CD4-positive, alpha-beta T cell treated with Interleukin-12 subunit alpha and Interleukin-12 subunit beta, for 1 hour (primary cell): ENCODE measurements around the gene KCNS3.
A peak's percentile ranks its signal among the peaks of the same experiment; 100 is the strongest.

ENCODE experiments used
- DNase-seq: peaks from one replicate; pipeline ENCODE4 v3.0.0-alpha.2; 2020

The KCNS3 gene, protein sequence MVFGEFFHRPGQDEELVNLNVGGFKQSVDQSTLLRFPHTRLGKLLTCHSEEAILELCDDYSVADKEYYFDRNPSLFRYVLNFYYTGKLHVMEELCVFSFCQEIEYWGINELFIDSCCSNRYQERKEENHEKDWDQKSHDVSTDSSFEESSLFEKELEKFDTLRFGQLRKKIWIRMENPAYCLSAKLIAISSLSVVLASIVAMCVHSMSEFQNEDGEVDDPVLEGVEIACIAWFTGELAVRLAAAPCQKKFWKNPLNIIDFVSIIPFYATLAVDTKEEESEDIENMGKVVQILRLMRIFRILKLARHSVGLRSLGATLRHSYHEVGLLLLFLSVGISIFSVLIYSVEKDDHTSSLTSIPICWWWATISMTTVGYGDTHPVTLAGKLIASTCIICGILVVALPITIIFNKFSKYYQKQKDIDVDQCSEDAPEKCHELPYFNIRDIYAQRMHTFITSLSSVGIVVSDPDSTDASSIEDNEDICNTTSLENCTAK

DNA sequence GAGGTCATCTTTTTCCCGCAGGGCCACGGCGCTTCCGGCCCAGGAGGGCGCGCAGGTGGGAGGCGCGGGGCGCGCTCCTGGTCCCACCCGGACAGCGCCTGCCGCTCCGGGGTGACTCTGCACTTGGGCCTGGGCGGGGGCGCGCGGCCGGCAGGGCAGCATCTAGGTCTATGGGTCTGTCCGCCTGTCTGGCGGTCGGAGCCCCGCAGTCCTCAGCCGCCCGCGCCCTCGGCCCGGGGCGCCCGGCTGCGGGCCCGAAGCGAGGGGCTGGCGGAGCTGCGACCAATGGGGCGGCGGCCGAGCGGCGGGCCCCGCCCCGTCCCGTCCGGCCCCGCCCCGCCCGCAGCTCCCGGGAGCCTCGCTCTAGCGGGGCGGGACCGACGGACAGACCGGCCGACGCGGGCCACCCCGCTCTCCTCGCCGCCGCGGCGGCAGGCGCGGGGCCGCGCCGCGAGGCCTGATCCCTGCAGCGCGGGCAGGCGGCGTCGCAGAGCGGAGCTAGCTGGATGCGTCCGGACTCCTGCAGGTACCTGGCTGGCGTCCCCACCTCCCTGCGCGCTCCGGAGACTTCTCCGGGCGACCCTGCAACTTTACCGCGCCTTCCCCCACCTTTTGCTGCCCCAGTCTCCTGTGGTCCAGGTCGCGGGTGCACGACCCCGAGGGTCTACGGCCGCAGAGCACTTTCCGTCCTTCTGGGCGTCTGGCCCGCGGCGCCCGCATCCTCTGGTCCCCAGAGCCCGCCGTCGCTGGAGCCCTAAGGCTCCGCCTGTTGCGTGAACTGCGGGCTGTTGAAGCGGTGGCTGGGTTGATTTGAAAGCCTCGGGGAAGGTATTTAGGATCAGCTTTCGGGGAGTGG lies at the start of gene KCNS3:
Gene KCNS3, plus strand, starts transcription at position 387 of the 856 bp plus-strand sequence. CDS start 52,342 bp downstream, outside the sequence.
- DNase-seq = no peak

DNA sequence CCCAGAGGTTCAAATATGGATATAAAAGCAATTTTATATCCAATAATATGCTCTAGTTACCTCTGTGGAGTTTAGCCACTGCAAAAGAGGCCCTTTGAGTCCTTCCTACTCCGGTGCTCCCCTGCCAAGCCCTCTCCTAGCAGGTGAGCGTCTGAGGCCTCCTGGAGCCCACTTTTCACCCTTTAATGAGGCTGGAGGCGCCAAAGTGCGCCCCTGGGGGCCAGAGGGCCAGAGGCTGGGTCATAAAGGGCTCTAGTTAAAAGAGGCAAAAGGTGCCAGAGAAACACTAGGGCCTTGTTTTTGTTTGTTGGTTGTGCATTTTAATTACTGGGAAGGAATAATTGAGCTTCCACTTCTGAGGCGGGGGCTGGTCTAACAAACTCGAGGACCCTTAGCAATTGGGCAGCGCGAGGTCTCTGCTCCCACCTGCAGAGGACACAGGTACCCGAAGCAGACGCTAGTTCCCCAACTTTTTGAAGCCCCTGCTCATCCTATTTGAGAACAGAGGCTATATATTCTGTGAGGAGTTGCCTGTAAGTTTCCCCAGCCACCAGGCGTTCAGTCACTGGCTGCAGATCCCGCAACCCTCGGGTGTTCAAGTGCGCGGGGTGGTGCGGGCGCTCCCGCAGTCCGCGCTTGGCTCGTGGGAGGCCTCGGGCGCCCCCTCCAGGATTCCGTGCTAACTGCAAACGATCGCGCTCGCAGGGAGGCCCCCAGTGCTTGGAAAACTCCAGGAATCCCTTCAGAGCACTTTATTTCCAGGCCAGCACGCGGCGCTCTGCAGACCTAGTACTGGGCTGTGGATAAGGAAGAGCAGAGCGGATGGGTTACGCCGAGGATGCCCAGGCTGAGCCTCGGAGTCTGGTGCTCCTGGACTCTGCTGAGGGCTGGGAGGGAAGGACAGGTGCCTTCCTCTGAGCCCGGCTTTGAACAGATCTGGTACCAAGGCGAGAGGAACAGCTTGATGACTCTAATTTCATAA lies 48.1 kb upstream of the KCNS3 start:
- DNase-seq = peak; percentile 20

DNA sequence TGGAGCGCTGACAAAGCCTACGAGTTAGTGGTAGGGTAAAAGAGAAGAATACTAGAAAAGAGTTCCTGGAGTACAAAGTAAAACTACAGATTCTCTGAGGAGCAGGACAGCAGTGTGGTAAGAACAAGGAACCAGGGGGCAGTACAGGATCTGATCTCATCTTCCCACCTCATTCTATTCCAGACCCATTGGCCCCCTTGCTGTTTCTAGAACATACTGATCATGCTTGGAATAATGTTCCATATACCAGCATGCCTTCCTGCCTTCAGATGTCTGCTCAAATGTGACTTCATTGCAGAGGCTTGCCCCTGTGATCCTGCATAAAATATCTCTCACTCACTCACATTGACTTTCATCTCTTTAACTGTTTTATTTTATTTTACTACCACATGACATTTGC lies 43.0 kb upstream of the KCNS3 start:
- DNase-seq = no peak

DNA sequence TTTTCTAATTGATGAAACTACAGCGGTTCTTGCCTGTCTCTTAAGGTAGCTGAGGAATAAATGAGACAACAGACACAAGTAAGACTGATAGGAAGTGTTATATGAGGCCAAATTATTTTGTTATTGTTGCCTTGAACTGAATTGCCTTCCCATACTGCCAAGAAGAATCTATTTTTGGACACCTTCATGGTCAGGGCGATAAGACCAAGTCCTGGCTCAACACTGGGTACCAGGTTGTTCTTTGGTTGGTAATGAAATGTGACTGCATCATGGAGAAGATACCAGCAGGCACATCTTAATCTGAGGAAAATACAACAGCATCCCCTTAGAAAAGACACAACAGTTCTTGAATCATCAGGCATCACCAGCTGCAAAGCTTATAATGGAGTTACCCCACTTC lies 38.5 kb upstream of the KCNS3 start:
- DNase-seq = no peak

DNA sequence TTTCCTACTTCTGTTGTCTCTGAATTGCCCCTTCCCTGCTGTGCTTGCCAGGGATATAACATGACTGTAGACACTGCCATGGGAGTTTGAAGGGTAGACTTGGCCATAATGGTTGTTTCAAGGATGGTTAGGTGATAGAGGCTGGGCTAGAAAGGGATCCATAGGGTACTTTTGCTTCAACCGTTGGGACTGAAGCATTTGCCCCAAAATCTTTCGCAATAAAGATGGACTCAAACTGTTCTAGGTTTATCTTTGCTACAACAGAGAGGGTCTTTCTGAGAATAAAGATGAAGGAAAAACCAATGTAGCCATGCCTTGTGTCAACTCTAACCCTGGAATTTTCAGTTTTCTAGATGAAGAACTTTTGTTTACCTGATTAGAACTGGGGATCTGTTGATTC lies 35.0 kb upstream of the KCNS3 start:
- DNase-seq = no peak

DNA sequence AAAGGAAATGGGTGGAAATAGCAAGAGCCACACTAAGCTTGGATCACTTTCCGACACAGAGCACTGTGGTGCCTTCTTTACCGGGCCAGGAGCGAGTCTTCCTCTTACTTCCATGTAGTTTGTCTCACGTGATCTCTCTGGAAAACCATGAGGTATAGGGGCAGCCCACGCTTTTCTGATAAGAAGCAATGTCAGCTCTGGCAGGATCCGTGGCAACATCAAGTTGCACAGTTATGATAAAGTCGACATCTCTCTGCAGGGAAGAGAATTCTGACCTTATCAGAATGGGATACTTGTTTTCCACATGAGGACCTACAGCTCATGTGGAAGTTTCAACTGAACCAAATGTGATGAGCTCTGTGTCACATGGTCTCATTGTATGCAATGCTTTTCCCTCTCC lies 32.7 kb upstream of the KCNS3 start:
- no peak for DNase-seq

DNA sequence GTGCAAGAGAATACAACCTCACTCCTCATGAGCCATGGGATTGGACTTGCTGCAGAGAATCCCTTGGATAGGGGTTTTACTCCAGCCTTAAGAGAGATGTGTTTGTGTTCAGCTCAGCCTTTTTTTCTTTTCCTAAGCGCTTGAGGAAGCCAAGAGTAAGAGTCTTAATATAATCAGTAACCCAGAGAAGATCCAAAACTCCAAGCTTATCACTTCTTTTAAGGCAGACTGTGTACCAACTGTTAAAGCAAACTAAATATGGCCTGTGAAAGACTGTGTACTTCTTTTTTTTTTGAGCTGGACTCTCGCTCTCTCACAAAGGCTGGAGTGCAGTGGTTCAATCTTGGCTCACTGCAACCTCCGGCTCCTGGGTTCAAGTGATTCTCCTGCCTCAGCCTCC lies 31.8 kb upstream of the KCNS3 start:
- DNase-seq = no peak

DNA sequence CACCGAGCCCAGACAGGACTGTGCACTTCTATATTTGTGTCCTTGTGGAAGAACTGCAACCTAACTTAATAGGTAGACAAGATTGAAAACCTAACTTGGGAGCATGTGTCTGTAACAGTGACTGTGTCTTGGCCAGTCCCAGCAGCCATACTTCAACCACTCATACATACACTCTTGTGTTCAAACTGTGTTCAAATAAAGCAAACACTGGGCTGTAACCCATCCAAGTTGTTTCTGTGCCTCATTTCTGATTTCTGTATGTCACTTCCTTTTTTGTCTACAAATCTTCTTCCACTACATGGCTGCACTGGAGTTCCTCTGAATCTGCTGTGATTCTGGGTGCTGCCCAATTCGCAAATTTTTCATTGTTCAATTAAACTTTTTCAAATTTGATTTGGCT lies 31.2 kb upstream of the KCNS3 start:
- no peak for DNase-seq

DNA sequence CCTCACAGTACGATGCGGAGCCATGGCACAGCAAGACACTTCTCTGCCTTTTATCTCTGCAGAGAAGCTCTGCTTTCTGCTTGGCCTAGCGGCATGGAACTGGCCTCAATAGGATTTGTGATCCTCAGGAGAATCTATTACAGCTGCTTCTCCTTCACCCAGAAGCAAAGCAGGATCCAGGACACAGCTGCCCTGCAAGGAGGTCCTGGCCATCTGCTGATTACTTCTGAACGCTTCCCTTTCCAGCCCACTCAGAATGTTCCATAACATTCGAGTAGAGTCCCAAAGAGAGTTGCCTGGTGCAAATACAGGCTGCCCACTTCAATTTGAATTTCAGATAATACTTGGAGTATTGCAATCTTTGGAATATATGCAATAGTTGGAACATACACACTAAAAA lies 29.2 kb upstream of the KCNS3 start:
- DNase-seq = no peak

DNA sequence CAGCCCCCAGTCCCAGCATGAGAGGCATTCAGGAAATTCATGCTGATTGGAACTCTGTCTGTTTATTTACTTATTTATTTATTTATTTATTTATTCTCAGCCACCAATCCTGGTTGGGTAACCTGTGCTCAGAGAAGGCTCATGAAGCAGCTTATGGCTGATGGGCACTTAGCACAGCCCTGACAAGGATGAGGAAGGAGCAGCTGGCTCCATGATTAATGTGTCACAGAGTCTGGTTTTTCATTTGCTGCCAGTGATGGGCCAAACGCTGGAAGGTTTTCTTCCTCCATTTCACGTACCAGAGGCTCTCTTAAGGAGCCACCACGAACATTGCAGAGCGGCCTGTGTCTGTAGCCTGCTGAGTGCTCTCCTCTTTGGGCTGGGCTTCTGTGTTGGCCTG lies 28.3 kb upstream of the KCNS3 start:
- no peak for DNase-seq

DNA sequence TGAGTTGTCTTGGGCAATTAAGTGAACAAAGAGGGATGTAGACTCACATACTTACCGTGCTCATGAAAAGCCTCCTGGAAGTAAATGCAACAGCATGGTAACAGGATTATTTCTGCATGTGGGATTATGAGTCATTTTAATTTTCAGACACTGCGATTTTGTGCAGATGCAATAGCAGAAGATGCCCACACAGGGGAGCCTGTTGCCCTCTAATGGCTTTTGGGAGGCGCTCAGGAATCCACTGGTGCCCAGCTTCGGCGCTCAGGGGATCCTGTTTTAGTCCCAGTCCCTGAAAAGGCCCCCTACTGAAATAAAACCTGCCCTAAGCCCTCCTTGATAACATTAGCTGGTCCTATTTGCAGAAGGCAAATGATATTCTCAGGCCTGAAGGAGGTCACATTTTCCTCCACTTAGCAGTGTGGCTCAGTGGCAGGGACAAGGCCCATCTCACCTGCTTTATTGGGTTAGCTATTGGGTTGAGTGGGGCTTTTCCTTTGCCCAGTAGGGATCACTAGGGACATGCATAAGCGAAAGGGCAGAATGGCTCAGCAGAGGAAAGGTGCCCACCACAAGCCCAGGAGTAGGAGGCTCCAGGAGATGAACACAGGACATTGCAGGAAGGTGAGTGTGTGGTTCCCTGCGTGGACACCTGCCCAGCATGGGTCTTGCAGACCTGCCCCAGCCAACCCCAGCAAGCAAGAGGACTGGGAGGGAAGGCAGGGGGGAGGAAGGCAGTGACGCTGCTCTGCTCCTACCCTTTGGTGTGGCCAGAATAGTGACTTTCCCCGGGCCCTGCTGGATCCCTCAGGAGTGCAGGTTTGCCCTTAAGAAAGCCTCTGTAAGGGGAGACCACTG lies 26.5 kb upstream of the KCNS3 start:
- no peak for DNase-seq

DNA sequence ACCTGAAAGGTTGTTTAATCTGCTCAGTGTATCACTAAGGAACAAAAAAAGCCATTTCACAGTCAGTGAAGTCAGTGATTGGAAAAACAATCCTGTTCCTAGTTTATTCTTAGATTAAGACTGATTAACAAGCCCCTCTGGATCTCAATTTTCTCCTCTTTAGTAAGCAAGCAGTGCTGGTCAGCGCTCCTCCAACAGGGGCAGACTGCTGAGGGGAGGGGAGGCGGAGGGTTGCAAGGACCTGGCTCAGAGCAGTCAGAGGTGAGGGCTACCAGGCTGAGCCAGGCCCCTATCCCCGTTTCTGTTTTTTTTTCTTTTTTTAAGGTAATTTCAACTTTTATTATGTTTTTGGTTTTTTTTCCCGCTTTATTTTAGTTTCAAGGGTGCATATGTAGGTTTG lies 24.7 kb upstream of the KCNS3 start:
- DNase-seq = no peak

DNA sequence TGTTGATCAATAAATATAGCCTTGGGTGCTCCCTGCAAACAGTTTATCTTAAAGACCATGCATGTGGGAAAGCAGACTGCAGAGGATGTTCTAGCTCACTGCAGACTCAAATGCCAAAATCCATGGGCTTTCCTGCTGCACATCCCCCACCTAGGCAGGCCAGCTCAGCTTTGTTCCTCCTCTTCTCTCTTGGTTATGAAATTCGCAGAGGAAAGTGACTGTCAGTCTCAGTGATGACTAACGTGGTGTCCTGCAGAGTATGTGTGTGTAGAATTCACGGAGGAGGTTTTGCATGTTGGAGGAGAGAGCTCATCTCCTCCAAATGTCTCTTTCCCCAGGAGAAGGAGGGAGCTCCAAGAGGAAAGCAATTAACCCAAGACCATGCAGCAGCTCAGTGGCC lies 21.4 kb upstream of the KCNS3 start:
- DNase-seq = no peak

DNA sequence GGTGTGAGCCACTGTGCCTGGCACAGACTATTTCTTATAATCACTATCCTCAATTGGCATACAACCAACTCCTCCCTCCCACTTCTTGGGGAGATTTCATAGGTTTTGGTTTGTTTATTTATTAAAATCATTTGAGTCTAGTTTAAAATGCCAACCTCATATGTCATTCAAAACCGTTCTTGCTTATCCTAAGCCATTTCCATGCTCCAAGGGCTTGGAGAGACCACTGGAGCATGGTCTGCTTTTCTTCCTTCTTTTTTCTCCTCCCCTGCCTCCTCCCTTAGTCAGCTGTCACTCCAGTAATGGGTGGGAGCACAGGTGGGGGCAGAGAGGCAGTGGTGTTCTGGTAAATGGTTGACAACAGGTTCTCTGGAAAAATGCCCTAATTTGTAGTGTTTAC lies 20.4 kb upstream of the KCNS3 start:
- no peak for DNase-seq

DNA sequence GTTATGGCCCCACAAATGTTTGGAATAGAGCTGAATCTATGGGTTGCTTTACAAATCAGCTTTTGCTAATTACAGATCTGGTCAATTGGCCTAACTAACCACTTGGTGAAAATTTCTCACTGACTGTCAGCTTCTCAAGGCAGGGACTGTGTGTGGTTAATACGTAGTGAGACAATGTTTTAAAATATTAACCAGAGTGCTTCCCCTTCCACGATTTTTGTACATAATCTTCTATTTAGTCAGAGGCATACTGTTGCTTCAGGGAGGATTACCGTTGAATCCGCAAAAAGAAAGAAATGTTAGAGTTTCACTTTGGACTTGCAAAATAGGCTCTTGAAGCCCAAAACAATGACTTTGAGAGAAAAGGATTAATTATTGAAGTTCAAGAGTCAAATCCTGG lies 14.9 kb upstream of the KCNS3 start:
- no peak for DNase-seq

DNA sequence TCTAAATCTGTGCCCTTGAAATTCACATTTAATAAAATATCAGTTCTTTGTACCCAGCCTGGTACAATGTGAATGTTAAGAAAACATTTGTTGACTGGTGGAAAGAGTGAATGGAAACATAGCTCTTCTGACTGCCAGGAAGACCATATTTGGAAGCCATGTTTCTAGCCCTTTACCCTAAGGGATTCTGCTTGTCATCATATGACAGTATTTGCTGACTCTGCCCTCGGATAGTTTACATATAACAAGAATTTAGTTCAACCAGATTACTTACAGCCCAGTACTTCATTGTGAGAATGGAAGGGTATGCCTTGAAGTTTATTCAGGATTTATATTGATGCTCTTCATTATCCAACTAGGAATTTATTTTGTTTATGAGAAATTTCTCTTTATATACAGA lies 13.8 kb upstream of the KCNS3 start:
- DNase-seq = no peak

DNA sequence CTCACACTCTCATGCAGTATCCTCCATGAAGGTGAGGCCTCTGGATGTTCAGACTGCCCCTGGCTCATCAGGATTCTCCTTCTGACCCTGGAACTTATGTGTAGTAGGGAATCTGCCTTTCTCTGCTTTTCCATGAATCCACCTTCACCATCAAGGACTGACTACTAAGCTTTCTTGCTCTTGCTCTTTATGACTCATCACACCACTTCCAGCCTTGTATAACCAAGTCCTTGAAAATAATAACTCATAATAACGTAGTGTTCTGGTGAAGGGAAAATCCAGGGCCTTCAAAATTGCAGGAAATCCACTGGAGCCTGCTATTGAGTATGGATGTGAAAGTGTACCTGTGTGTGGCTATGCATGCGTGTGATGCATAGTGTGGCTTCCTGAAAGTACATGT lies 11.3 kb upstream of the KCNS3 start:
- DNase-seq = no peak

DNA sequence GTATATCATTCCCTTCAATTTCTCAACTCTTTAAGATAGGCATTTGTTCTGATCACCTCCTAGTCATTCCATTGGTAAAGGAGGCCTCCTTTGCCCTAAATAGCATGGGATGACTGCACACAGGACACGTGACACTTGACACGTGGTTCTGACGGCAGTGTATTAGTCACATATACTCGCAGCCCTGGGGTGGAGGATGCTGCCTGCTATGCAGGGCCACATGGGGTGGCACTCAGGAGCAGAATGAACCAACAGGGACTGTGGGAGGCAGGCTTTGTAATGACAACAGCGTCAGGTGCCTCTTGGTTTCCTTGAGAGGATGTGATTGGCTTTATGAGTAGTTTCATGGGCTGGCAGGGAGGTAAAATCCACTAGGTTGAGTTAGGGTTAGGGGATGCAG lies 9.3 kb upstream of the KCNS3 start:
- no peak for DNase-seq

DNA sequence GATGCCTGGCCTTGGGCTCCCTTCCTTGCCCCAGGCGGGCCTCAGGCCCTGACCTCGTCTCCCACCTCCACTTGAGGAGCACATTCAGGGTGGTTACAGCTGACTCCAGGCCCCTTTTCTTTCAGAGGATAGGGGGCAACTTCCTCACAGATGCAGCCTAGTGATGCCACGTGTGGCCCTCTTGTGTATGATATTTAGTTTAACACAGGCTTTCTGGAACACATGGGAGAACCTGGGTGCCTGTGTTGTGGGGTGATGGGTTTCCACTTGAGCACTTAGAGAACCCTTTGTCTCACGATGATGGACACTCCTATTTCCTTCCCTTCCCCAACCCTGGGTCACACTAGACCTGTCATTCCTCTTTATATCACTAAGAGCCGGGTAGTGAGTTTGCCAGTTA lies 6.8 kb upstream of the KCNS3 start:
- DNase-seq = no peak

DNA sequence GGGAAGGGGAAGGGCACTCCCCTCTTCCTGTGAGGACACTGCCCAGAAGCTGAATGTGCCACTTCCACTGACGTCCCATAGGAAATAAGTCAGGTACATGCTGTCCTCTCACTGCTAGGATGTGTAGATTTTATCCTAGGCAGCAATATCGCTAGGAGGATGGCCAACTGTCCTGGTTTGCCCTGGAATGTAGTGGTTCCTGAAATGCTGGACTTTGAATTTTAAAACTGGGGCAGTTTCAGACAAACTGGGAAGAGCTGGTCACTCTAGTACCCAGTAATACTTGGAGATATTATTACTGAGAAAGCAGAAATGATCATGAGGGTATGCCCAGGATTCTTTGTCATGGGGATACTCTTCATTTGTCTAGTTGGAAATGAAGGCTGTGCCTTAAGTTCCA lies 5.4 kb upstream of the KCNS3 start:
- no peak for DNase-seq

DNA sequence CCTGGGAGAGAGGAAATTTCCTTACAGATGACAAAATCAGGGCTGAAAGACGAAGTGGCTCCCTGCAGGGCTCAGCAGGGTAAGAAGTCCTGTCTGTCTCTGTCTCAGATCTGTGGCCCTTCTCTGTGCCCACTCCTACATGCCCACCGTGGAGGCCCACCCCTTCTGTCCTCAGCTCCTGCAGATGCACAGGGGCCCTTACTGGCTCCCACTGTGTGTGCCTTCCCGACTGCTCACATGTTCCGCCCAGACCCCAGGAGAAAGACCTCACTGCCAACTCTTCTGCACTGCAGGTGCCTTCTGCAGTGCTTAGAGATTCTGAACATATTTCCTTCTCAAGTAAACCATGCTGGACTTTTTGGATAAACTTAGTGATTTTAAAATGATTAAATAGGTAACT lies 1.9 kb upstream of the KCNS3 start:
- DNase-seq = no peak

DNA sequence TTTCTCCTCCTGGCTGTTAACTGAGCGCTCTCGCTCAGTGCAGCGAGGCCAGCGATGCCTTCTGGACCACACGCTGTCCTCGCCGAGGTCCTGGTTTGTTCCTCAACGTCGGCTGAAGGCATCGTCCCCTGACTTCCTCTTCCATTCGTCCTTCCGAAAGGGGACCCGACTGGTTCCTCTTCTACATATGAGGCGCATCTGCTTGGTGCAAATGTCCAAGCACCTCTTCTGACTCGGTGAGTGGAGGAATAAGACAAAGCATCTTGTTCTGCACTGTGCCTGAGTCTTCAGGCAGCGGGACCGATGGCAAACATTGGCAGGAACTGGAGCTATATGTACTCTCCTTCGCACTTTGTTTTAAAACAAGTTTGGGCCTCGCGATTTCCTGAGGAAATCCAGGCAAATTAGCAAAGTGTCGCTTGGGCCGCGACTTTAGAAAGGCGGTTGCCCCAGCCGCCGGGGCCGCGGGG lies 621 bp upstream of the KCNS3 start:
- DNase-seq = no peak
